Measurements from ENCODE around the gene BAIAP2.

BAIAP2 gene

DNA sequence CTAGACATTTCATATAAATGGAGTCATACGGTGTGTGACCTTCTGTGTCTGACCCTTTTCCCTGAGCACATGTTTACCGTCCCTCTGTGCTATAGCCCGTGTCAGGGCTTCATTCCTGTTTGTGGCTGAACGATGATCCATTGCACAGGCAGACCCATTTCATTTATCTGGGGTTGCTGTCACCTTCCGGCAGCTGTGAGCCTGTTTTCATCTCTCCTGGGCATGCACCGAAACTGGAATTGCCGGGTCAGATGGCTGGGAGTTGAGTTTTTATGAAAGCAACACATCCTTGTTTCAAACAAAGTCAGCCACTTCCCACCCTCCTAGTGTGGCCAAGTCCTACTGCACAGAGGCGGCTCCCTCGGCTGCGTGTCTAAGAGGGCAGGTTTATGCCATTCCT lies 25.5 kb downstream of the BAIAP2 start:
- H3K9me3 ChIP-seq: no peaks in the 10 kb centered on the region
- H3K4me3 ChIP-seq: no peak overlapping the region
- H3K27me3 ChIP-seq: peaks cover 85% of the 10 kb centered on the region
- H3K9ac ChIP-seq: no peak overlapping the region
- H3K36me3 ChIP-seq: no peaks in the 10 kb centered on the region
- peak overlapping the region; percentile 56 for H3K4me2 ChIP-seq
- H4K20me1 ChIP-seq: peaks cover 27% of the 10 kb centered on the region; the same call in 1 of the 2 replicates
- no peak for TF ChIP-seq Cebpa-rat (IDR thresholded peaks at IDR 0.05)
- no peak overlapping the region for H3K27ac ChIP-seq
- peaks cover 60% of the 10 kb centered on the region for H3K4me1 ChIP-seq

DNA sequence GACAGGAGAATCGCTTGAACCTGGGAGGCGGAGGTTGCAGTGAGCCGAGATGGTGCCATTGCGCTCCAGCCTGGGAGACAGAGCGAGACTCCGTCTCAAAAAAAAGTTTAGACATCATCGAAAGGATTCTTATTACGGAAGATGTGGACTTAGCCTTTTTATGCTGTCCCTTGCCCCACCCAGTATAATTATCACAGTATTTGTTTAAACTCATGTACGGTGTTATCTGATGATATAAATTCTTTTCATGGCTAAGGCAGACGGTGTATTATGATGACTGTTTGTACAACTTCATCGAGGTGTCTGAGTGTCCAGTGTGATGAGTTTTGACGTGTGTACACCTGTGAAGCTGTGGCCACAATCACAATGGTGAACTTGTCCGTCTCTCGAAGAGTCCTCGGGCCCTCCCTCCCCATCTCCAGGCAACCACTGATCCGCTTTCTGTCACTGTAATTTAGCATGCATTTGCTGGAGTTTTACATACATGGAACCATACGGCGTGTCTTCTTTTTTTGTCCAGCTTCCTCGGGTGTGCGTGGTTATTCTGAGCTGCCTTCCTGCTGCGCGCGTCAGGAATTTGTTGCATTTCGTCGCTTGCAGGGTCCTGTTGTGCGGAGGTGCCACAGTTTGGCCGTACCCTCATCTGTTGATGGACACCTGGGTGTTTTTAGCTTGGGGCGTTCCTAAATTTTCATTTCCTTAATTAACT lies 26.2 kb downstream of the BAIAP2 start:
- no peak for TF ChIP-seq Cebpa-rat (IDR thresholded peaks at IDR 0.05)
- Histone ChIP-seq H3K27me3 (peaks cover 87% of the 10 kb centered on the region), H3K4me1 (peaks cover 54% of the 10 kb centered on the region), H4K20me1 (peaks cover 34% of the 10 kb centered on the region), H3K4me2 (peak overlapping the region; percentile 56), H3K4me3 (no peak overlapping the region), H3K36me3 (no peaks in the 10 kb centered on the region), H3K27ac (no peak overlapping the region), H3K9me3 (no peaks in the 10 kb centered on the region), H3K9ac (no peak overlapping the region)

DNA sequence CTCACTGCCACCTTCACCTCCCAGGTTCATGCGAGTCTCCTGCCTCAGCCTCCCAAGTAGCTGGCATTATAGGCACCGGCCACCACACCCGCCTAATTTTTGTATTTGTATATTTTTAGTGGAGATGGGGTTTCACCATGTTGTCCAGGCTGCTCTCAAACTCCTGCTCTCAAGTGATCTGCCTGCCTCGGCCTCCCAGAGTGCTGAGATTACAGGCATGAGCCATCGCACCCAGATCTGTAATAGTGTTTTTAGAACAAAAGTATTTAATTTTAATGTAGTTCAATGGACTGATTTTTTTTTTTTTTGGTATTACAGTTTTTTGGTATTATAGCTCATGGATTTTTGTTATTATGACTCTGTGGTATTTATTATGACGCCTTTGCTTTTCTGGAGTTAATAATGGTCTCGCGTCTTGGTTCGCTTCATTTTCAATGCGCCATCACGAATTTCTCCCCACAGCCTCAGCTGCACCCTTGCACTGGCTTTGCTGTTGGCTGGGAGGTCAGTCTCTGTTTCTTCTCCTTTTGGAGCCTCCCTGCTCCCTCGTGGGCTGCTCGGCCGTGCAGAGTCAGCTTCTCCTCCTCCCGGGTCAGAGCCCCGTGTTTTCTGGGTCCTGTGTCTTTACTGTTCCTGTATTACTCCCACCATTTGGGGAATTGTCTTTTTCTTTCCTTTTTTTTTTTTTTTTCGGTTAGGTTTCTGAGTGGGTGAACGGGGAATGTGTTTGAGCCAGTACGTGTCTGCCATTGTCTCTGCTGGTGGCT lies 27.2 kb downstream of the BAIAP2 start:
- no peaks in the 10 kb centered on the region for H3K36me3 ChIP-seq
- H3K4me3 ChIP-seq: no peak overlapping the region
- H3K9ac ChIP-seq: no peak overlapping the region
- peaks cover 45% of the 10 kb centered on the region for H4K20me1 ChIP-seq
- no peak overlapping the region for H3K4me2 ChIP-seq
- H3K4me1 ChIP-seq: peaks cover 57% of the 10 kb centered on the region
- TF ChIP-seq Cebpa-rat (IDR thresholded peaks at IDR 0.05): no peak
- no peak overlapping the region for H3K27ac ChIP-seq
- H3K27me3 ChIP-seq: peaks cover 93% of the 10 kb centered on the region
- no peaks in the 10 kb centered on the region for H3K9me3 ChIP-seq

DNA sequence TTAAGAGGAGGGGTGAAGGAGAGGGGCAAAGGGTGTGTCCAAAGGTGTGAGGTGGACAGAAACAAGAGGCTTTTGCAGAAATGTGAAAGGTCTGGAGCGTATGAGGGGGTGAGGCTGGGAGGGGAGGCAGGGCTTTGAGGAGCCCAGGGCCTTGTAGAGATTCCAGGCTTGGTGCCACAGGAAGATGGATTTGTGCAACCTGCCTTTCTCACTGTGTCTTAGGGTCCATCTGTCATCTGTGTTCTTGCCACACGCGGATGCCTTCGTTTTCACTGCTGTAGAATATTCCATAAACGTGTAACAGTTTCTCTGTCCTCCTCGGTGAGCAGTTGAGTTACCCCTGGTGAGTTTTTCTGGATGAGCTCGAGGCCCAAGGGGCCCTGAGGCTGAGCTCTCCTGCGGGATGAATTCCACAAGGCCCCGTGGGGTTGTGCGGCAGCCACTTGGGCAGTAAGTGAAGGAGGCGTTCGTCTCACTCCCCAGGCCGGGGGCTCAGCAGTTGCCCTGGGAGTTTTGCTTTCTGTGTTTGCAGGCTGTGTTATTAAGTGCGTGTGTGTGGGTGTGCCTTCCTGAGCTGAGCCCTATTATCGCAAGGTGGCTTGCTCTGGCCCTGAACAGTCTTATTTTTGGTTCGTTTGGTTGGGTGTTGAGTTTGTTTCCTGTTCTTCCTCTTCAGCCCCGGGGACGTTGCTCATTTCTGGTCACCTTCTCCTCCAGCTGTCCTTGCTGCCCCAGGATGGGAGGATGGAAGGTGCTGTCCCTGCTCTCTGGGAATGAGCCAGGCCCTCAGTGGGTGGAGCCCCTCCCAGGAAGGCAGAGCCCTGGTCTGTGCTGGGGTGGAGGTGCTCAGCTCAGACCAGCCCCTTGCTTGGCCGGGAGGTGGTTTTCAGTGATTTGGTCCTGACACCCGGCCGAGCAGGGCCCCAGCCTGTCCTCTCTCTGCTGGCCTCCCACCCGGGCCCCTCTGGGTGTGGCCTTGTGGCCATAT lies 28.4 kb downstream of the BAIAP2 start:
- H3K4me1 ChIP-seq: peaks cover 64% of the 10 kb centered on the region
- no peak for TF ChIP-seq Cebpa-rat (IDR thresholded peaks at IDR 0.05)
- no peak overlapping the region for H3K9ac ChIP-seq
- H3K27me3 ChIP-seq: peaks cover 97% of the 10 kb centered on the region
- H3K9me3 ChIP-seq: no peaks in the 10 kb centered on the region
- no peak overlapping the region for H3K4me3 ChIP-seq
- peak overlapping the region; percentile 58 for H3K4me2 ChIP-seq
- peaks cover 57% of the 10 kb centered on the region for H4K20me1 ChIP-seq
- H3K36me3 ChIP-seq: no peaks in the 10 kb centered on the region
- H3K27ac ChIP-seq: no peak overlapping the region

DNA sequence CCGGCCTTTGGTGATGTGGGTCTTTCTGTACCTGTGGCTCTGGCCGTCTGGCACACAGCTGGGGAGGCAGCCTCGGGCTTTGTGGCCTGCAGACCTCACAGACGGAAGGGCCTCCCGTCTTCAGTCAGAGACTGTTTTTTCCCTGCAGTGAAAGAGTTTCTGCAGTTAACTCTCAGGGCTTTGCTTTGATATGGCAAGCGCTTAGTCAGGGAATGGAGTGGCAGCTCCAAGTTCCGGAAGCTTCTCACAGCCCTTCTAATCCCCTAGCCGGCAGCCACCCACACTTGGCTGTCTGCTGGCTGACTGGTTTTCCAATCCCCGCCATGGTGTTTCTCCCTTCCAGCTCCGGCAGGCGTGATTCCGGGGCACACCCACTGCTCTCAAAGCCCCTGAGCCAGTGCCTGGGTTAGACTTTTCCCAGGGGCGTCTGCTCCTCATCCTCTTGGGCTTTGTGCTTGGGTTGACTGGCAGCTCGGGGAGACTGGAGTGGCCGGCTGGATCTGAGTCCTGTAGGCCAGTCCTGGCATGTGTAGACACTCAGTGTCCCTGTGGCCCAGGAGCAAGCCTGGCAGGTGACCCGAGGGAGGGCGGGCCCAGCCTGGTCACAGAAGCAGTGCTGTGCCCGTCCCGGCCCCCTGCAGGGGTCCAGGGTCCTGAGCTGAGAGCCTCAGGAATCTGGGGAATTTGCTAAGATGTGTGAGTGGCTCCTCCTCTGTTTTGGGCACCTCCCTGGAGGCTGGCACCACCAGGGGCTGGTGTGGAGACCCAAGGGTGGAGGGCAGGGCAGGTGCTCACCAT lies 29.9 kb downstream of the BAIAP2 start:
- peaks cover 71% of the 10 kb centered on the region for H4K20me1 ChIP-seq
- peaks cover 60% of the 10 kb centered on the region for H3K4me1 ChIP-seq
- H3K27ac ChIP-seq: no peak overlapping the region
- H3K9ac ChIP-seq: no peak overlapping the region
- H3K4me2 ChIP-seq: 0 out of 2 replicates have a peak overlapping the region, but pooled peaks have one; percentile 2
- H3K9me3 ChIP-seq: no peaks in the 10 kb centered on the region
- peaks cover 98% of the 10 kb centered on the region for H3K27me3 ChIP-seq
- no peak overlapping the region for H3K4me3 ChIP-seq
- no peaks in the 10 kb centered on the region for H3K36me3 ChIP-seq
- TF ChIP-seq Cebpa-rat (IDR thresholded peaks at IDR 0.05): no peak

DNA sequence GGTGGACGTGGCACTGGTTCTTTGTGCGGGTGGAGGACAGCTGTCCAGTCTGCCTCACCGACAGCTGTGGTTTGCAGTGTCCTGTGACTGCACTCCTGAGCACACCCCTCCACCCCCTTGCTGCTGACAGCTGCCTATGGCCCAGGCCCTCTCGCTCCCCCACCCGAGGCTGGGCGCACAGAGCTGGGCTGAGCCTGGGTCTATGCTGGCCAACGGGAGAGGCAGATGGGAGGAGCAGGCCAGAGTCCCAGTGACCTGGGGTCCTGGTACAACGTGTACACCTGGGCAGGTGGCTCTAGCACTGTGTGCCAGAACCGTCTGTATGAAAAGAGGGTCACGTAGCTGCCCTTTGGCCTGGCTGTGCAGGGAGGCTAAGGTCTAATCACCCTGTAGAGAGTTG lies 30.5 kb downstream of the BAIAP2 start:
- no peak overlapping the region for H3K4me3 ChIP-seq
- H3K27me3 ChIP-seq: peaks cover 98% of the 10 kb centered on the region
- no peaks in the 10 kb centered on the region for H3K36me3 ChIP-seq
- no peak overlapping the region for H3K9ac ChIP-seq
- H3K4me2 ChIP-seq: no peak overlapping the region
- H3K9me3 ChIP-seq: no peaks in the 10 kb centered on the region
- TF ChIP-seq Cebpa-rat (IDR thresholded peaks at IDR 0.05): no peak
- H4K20me1 ChIP-seq: peaks cover 71% of the 10 kb centered on the region
- H3K27ac ChIP-seq: no peak overlapping the region
- peaks cover 53% of the 10 kb centered on the region for H3K4me1 ChIP-seq

DNA sequence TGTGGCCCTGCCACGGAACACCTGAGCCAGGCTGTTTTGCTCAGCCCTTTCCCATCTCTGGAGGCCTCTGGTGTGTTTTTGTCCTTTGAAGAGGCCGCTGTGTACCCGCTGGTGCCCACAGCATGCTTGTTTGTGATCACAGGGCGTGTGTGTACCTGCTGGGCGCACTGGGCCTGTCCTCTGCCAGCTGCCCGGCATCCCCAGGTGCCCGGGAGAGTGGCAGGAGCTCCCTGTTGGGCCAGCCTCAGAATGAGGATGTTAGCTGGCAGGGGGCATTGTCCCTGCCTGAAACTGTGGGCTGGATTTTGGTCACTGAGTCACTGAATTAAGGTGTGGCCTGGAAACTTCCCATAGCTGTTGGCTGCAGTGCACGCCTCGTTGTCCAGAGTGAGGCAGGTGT lies 31.1 kb downstream of the BAIAP2 start:
- H3K9ac ChIP-seq: no peak overlapping the region

DNA sequence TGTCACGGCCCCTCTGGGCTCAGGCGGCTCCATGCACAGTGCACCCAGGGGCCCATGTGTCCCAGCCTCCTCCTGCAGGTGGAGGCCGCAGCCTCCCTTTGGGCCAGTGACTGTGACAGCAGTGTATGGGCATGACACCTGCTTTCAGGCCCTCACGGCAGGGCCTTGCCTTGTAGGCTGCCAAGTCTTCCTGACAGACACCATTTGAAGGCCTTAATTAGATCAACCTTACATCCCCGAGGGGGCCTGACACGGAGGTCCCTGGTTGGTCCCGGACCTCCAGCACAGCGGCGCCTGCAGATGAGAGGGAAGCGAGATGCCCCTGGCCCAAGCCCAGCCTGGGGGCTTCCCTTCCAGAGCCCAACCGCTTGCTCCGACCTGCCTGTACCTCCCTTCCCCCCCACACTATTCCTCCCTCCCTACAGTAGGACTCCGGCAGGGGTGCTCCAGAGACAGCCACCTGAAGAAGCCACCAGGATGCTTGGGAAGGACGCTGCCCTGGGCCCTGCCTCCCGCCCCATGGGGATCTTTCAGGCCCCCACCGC lies 31.9 kb downstream of the BAIAP2 start:
- no peak overlapping the region for H3K9ac ChIP-seq
- H3K27me3 ChIP-seq: peaks cover 98% of the 10 kb centered on the region
- H3K27ac ChIP-seq: no peak overlapping the region
- H3K9me3 ChIP-seq: no peaks in the 10 kb centered on the region
- peak overlapping the region; percentile 85 for H3K4me2 ChIP-seq
- H3K4me3 ChIP-seq: no peak overlapping the region
- H4K20me1 ChIP-seq: peaks cover 69% of the 10 kb centered on the region
- H3K36me3 ChIP-seq: no peaks in the 10 kb centered on the region
- peaks cover 48% of the 10 kb centered on the region for H3K4me1 ChIP-seq
- no peak for TF ChIP-seq Cebpa-rat (IDR thresholded peaks at IDR 0.05)

More for the DNA sequence above, 31.1 kb downstream of the BAIAP2 start:
- no peak overlapping the region for H3K4me3 ChIP-seq
- peaks cover 69% of the 10 kb centered on the region for H4K20me1 ChIP-seq
- no peaks in the 10 kb centered on the region for H3K36me3 ChIP-seq
- H3K9me3 ChIP-seq: no peaks in the 10 kb centered on the region
- no peak overlapping the region for H3K4me2 ChIP-seq
- H3K27ac ChIP-seq: no peak overlapping the region
- peaks cover 98% of the 10 kb centered on the region for H3K27me3 ChIP-seq
- TF ChIP-seq Cebpa-rat (IDR thresholded peaks at IDR 0.05): no peak
- H3K4me1 ChIP-seq: peaks cover 48% of the 10 kb centered on the region
